ENCODE data around the gene MLEC.

GRCh38 chr12:120663741-120664140, 23.2 kb upstream of the MLEC start:
- TF ChIP-seq GATA3 (IDR thresholded peaks at IDR 0.05; ENCODE audit: low read depth, low read length), result no peak
- TF ChIP-seq GATA2 (IDR thresholded peaks at IDR 0.05; ENCODE audit: low read depth, low read length), result no peak

All from SH-SY5Y (cell line).